IMR-90 (cell line): Measurements from ENCODE around the gene PRR13. TPM values are rescaled to one million over a fixed set of nuclear protein-coding genes. Genes with fewer than 3 reads are reported as not detected.

ENCODE experiments used
- ATAC-seq: fragments of 200-7000 bp; cut with Tn5 transposase; 2 replicates; pipeline ENCODE4 v1.9.1; 2020; ENCODE audit warnings: low read depth, mild to moderate bottlenecking, moderate library complexity
- BruUV-seq: library from RNA; stranded (reverse); fragments of 400-500 nt; replicated peaks from 2 replicates; lab custom pipeline; 2021; lab: Mats Ljungman, UMichigan
- CTCF ChIA-PET: fragments of 300-600 bp; formaldehyde crosslinking; extraction: SDS; loops from one replicate; lab custom pipeline; 2021; ENCODE audit warnings: antibody characterized with exemption; lab: Yijun Ruan, JAX
- POLR2A ChIA-PET: fragments of 300-600 bp; sonication (Branson Sonifier 250); formaldehyde crosslinking; loops from one replicate; lab custom pipeline; 2022; ENCODE audit warnings: antibody characterized with exemption; ENCODE audit not compliant: unreplicated experiment; lab: Charles Lee
- DNase-seq: peaks from one replicate; pipeline ENCODE4 v3.0.0; 2013
- H2AFZ ChIP-seq: replicated peaks from 2 replicates; pipeline ENCODE3; 2013; ENCODE audit warnings: low read length, mild to moderate bottlenecking; ENCODE audit not compliant: poor library complexity
- H2AK5ac ChIP-seq: 2 replicates; pipeline ENCODE4 v1.6.1; 2013; ENCODE audit warnings: low read depth, low read length, inconsistent platforms
- H2AK9ac ChIP-seq: replicated peaks from 2 replicates; pipeline ENCODE3; 2013; ENCODE audit warnings: mild to moderate bottlenecking, low read depth, low read length, moderate library complexity; ENCODE audit not compliant: poor library complexity
- H2BK120ac ChIP-seq: 2 replicates; pipeline ENCODE4 v1.6.1; 2013; ENCODE audit warnings: low read depth, low read length, inconsistent platforms
- H2BK15ac ChIP-seq: 3 replicates; pipeline ENCODE4 v1.6.1; 2013; ENCODE audit warnings: low read depth, low read length, inconsistent platforms
- H2BK20ac ChIP-seq: 2 replicates; pipeline ENCODE4 v1.6.1; 2013; ENCODE audit warnings: low read depth, mild to moderate bottlenecking, inconsistent platforms, low read length, moderate library complexity
- H2BK5ac ChIP-seq: 2 replicates; pipeline ENCODE4 v1.6.1; 2013; ENCODE audit warnings: mild to moderate bottlenecking, low read depth, low read length, inconsistent platforms; ENCODE audit not compliant: poor library complexity, severe bottlenecking
- H3K14ac ChIP-seq: replicated peaks from 2 replicates; pipeline ENCODE4 v1.6.1; 2013; ENCODE audit warnings: low read depth, low read length, inconsistent platforms
- H3K18ac ChIP-seq: 2 replicates; pipeline ENCODE4 v1.6.1; 2013; ENCODE audit warnings: low read depth, low read length, control low read depth
- H3K23ac ChIP-seq: 2 replicates; pipeline ENCODE4 v1.6.1; 2013; ENCODE audit warnings: low read depth, low read length, inconsistent platforms
- H3K27ac ChIP-seq: 2 replicates; pipeline ENCODE4 v1.5.1; 2013; ENCODE audit warnings: mild to moderate bottlenecking, control low read depth, low read length; ENCODE audit not compliant: insufficient read depth
- H3K27me3 ChIP-seq: 2 replicates; pipeline ENCODE4 v1.6.1; 2013; ENCODE audit warnings: low read length; ENCODE audit not compliant: control insufficient read depth, insufficient read depth
- H3K36me3 ChIP-seq: 2 replicates; pipeline ENCODE4 v1.6.1; 2013; ENCODE audit warnings: low read length, mixed read lengths; ENCODE audit not compliant: control insufficient read depth, insufficient read depth
- H3K4ac ChIP-seq: 2 replicates; pipeline ENCODE4 v1.6.1; 2013; ENCODE audit warnings: low read depth, low read length, inconsistent platforms
- H3K4me1 ChIP-seq: 2 replicates; pipeline ENCODE4 v1.6.1; 2013; ENCODE audit warnings: low read length, mixed read lengths; ENCODE audit not compliant: control insufficient read depth, insufficient read depth
- H3K4me2 ChIP-seq: 2 replicates; pipeline ENCODE4 v1.6.1; 2013; ENCODE audit warnings: low read depth, mild to moderate bottlenecking, control low read depth, low read length, moderate library complexity
- H3K4me3 ChIP-seq: 2 replicates; pipeline ENCODE4 v1.5.1; 2013; ENCODE audit warnings: low read depth, mild to moderate bottlenecking, control low read depth, low read length, moderate library complexity; ENCODE audit not compliant: insufficient read depth
- H3K56ac ChIP-seq: 2 replicates; pipeline ENCODE4 v1.6.1; 2013; ENCODE audit warnings: low read length, inconsistent platforms; ENCODE audit not compliant: insufficient read depth; ENCODE audit errors: extremely low read depth
- H3K79me1 ChIP-seq, 2 experiments: 2 replicates each; pipeline ENCODE4 v1.6.1; 2013; ENCODE audit warnings: low read length in 2 of 2, inconsistent platforms in 1 of 2, low read depth in 1 of 2
- H3K9ac ChIP-seq: 2 replicates; pipeline ENCODE4 v1.6.1; 2013; ENCODE audit warnings: low read depth, low read length, control low read depth
- H3K9me1 ChIP-seq: 2 replicates; pipeline ENCODE4 v1.6.1; 2013; ENCODE audit warnings: low read length, inconsistent platforms; ENCODE audit not compliant: insufficient read depth
- H3K9me3 ChIP-seq: 2 replicates; pipeline ENCODE4 v1.6.1; 2013; ENCODE audit warnings: low read length; ENCODE audit not compliant: control insufficient read depth, insufficient read depth
- H4K20me1 ChIP-seq: 2 replicates; pipeline ENCODE4 v1.6.1; 2013; ENCODE audit warnings: low read length, inconsistent platforms; ENCODE audit not compliant: insufficient read depth
- H4K5ac ChIP-seq: 2 replicates; pipeline ENCODE4 v1.6.1; 2013; ENCODE audit warnings: mild to moderate bottlenecking, low read depth, low read length, control low read depth
- H4K8ac ChIP-seq, 2 experiments: 2 replicates each; pipeline ENCODE4 v1.6.1; 2013; ENCODE audit warnings: low read depth in 2 of 2, low read length in 2 of 2, control low read depth in 1 of 2, inconsistent platforms in 1 of 2
- H4K91ac ChIP-seq: 2 replicates; pipeline ENCODE4 v1.6.1; 2013; ENCODE audit warnings: low read depth, low read length, inconsistent platforms; ENCODE audit not compliant: insufficient read depth
- MAFK ChIP-seq: IDR thresholded peaks from 2 replicates; pipeline ENCODE4 v1.6.1; 2012; ENCODE audit warnings: low read depth, low read length, improper control_type of control experiment
- RAD21 ChIP-seq: IDR thresholded peaks from 2 replicates; pipeline ENCODE4 v1.6.1; 2012; ENCODE audit warnings: low read length, improper control_type of control experiment
- WGBS, 2 experiments: methylation state at CpG; one replicate each; pipeline versions ENCODE4 v1.1.5 to v1.1.7; 2013; ENCODE audit warnings: missing lambda C conversion rate in 2 of 2; ENCODE audit not compliant: insufficient read length in 1 of 2; ENCODE audit errors: extremely low coverage in 2 of 2; 5-methylcytosine and 5-hydroxymethylcytosine counted together
- dilution Hi-C: fragments of 300-500 bp; cut with HindIII; formaldehyde crosslinking; loops from one replicate; pipeline ENCODE4 v1.14.3; 2018; ENCODE audit warnings: low sequenced_read_pairs; ENCODE audit not compliant: unreplicated experiment
- in situ Hi-C: fragments of 300-500 bp; cut with MboI; formaldehyde crosslinking; loops from 3 replicates; pipeline ENCODE4 v1.14.3; 2019; ENCODE audit warnings: low sequenced_read_pairs, inconsistent platforms, mixed read lengths
- intact Hi-C: fragments of 100-400 bp; cut with micrococcal nuclease; formaldehyde crosslinking; loops from 2 replicates; pipeline ENCODE4 v1.10.0; 2022
- polyA plus RNA-seq, 3 experiments: library from polyadenylated mRNA; depleted of rRNA; stranded (reverse); fragments of >200 nt; gene quantifications; 2 replicates each; pipeline ENCODE4 v1.2.3, GENCODE V29; 2012; ENCODE audit warnings: low replicate concordance in 1 of 3
- total RNA-seq: library from RNA; depleted of rRNA; stranded (reverse); fragments of >200 nt; gene quantifications from 2 replicates; pipeline ENCODE4 v1.2.3, GENCODE V29; 2012
- TF ChIP-seq, protein P1 (sequence below): conservative IDR thresholded peaks from 2 replicates; pipeline ENCODE4 v1.5.1; 2012; ENCODE audit warnings: mild to moderate bottlenecking, low read depth, low read length, improper control_type of control experiment

Gene PRR13
- total and polyA plus RNA-seq, 2 of the 4 experiments (the other 2 are of a cell fraction), result 25.5 to 114 TPM

GRCh38 chr12:53461059-53461458, 19.5 kb downstream of the PRR13 start:
- Histone ChIP-seq H2AK9ac (no peak overlapping the region), H3K4me1 (peaks cover 8% of the 10 kb centered on the region), H3K4me2 (no peak overlapping the region), H4K20me1 (peaks cover 95% of the 10 kb centered on the region), H3K23ac (no peak overlapping the region; the same call in 1 of the 2 replicates), H2BK120ac (no peak overlapping the region), H4K5ac (no peak overlapping the region), H3K36me3 (peaks cover 80% of the 10 kb centered on the region), H4K91ac (no peak overlapping the region), H3K27ac (no peak overlapping the region), H3K14ac (no peak overlapping the region), H2BK5ac (no peak overlapping the region), H2BK15ac (no peak overlapping the region), H3K79me1 (peaks cover 46 to 78% of the 10 kb centered on the region in 2 experiments), H3K9me1 (no peaks in the 10 kb centered on the region), H3K9me3 (no peaks in the 10 kb centered on the region), H2AFZ (no peak overlapping the region), H3K4me3 (no peak overlapping the region), H3K27me3 (no peaks in the 10 kb centered on the region), H3K56ac (no peak overlapping the region), H3K9ac (no peak overlapping the region), H4K8ac (no peak overlapping the region), H3K18ac (no peak overlapping the region), H2BK20ac (no peak overlapping the region), H2AK5ac (no peak overlapping the region; the same call in 1 of the 2 replicates), H3K4ac (no peak overlapping the region)
- TF ChIP-seq, protein P1, sequence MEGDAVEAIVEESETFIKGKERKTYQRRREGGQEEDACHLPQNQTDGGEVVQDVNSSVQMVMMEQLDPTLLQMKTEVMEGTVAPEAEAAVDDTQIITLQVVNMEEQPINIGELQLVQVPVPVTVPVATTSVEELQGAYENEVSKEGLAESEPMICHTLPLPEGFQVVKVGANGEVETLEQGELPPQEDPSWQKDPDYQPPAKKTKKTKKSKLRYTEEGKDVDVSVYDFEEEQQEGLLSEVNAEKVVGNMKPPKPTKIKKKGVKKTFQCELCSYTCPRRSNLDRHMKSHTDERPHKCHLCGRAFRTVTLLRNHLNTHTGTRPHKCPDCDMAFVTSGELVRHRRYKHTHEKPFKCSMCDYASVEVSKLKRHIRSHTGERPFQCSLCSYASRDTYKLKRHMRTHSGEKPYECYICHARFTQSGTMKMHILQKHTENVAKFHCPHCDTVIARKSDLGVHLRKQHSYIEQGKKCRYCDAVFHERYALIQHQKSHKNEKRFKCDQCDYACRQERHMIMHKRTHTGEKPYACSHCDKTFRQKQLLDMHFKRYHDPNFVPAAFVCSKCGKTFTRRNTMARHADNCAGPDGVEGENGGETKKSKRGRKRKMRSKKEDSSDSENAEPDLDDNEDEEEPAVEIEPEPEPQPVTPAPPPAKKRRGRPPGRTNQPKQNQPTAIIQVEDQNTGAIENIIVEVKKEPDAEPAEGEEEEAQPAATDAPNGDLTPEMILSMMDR, result no peak
- TF ChIP-seq MAFK, result no peak
- no peak for TF ChIP-seq RAD21
- WGBS, 2 experiments, result no CpG with 5 or more reads among the region's 3 CpGs
- dilution Hi-C loops (no loop called here), intact Hi-C loops (no loop called here), in situ Hi-C loops (no loop called here)
- CTCF ChIA-PET, result interaction anchor here (0.6 kb wide), 1 partner anchor 139 kb away, joined by 4 read pairs; no protein-coding TSS in a partner anchor
- DNase-seq (no peak), ATAC-seq (no peak)
- no TSS peak for BruUV-seq
- POLR2A ChIA-PET, result no interaction called here
